Measurements from ENCODE around the gene TBL1XR1.
A peak's percentile ranks its signal among the peaks of the same experiment; 100 is the strongest.
"Not testable (repeated sequence)": the region's sequence is repeated elsewhere in the genome, so short reads cannot be mapped to it uniquely, and the experiment has no call there.

TBL1XR1 gene

GRCh38 chr3:177197727-177198460, 612 bp upstream of the TBL1XR1 start:
- DNase-seq (ENCODE audit: low read depth) = no peak
- no peak for TF ChIP-seq CTCF (conservative IDR thresholded peaks at IDR 0.05; ENCODE audit: low read length)
- peak overlapping the region; percentile 66 for H3K4me3 ChIP-seq (ENCODE audit: low read length)

- peak; percentile 50 for DNase-seq (ENCODE audit: low read depth)
- H3K4me3 ChIP-seq (ENCODE audit: low read length) = peak overlapping the region; percentile 90
- no peak for TF ChIP-seq CTCF (conservative IDR thresholded peaks at IDR 0.05; ENCODE audit: low read length)
Measured at GRCh38 chr3:177196456-177197040, 734 bp downstream of the TBL1XR1 start.

- peak overlapping the region; percentile 90 for H3K4me3 ChIP-seq (ENCODE audit: low read length)
- peak; percentile 9 for DNase-seq (ENCODE audit: low read depth)
- no peak for TF ChIP-seq CTCF (conservative IDR thresholded peaks at IDR 0.05; ENCODE audit: low read length)
Measured at GRCh38 chr3:177196008-177196455, 1.2 kb downstream of the TBL1XR1 start.

GRCh38 chr3:177195242-177195991, 1.9 kb downstream of the TBL1XR1 start:
- H3K4me3 ChIP-seq (ENCODE audit: low read length) = peak overlapping the region; percentile 90
- TF ChIP-seq CTCF (conservative IDR thresholded peaks at IDR 0.05; ENCODE audit: low read length) = no peak
- DNase-seq (ENCODE audit: low read depth) = peak; percentile 12

- TF ChIP-seq CTCF (conservative IDR thresholded peaks at IDR 0.05; ENCODE audit: low read length) = no peak
- DNase-seq (ENCODE audit: low read depth) = no peak
- peak overlapping the region; percentile 90 for H3K4me3 ChIP-seq (ENCODE audit: low read length)
Measured at GRCh38 chr3:177194299-177194698, 3.0 kb downstream of the TBL1XR1 start.

GRCh38 chr3:177193688-177194268, 3.5 kb downstream of the TBL1XR1 start:
- peak overlapping the region; percentile 13; the same call in 1 of the 2 replicates for H3K4me3 ChIP-seq (ENCODE audit: low read length)
- DNase-seq (ENCODE audit: low read depth) = no peak
- TF ChIP-seq CTCF (conservative IDR thresholded peaks at IDR 0.05; ENCODE audit: low read length) = no peak

- H3K4me3 ChIP-seq (ENCODE audit: low read length); DNase-seq (ENCODE audit: low read depth): not testable (repeated sequence)
Measured at GRCh38 chr3:177193275-177193674, 4.0 kb downstream of the TBL1XR1 start.
